ENCODE data around the gene SPATA31D1. TPM values are rescaled to one million over a fixed set of nuclear protein-coding genes. Genes with fewer than 3 reads are reported as not detected.

The SPATA31D1 gene
- total RNA-seq, 1 experiment from 2014 or later = not detected

DNA sequence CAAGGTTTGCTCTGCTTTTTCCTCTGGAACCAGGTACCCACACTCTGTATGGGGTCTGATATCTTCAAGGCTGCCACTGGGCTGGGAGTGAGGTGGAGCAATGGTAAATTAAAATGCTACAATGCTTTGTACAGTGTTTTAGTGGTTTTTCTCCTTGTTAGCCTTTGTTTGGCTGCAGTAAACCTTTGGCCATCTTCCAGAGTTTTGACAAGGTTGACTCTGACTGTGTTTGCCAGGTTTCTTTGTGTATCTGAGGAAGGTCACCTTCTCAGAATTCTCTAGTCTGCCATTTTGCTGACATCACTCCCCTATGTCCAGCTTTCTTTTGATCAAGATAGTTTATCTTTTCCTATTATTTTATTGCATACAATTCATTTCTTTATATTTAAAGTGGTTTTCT lies 11.2 kb downstream of the SPATA31D1 start:
- ChIA-PET POLR2A (ENCODE audit: low non-redundant PET) (no interaction called here), CTCF (no interaction called here)
- intact Hi-C loops (cut with micrococcal nuclease; ENCODE audit: unreplicated experiment) = no loop called here
- H3K9me3 ChIP-seq (ENCODE audit: low read depth, low read length, poor library complexity, severe bottlenecking) = no peaks in the 10 kb centered on the region
- DNase-seq (ENCODE audit: low spot score) = no peak
- no peak overlapping the region for H3K4me3 ChIP-seq (ENCODE audit: low read depth, low read length, poor library complexity, severe bottlenecking)
- no peaks in the 10 kb centered on the region for H3K36me3 ChIP-seq (ENCODE audit: insufficient read depth, low read length, poor library complexity, severe bottlenecking)
- H3K4me1 ChIP-seq (ENCODE audit: insufficient read depth, low read length, poor library complexity, severe bottlenecking) = no peaks in the 10 kb centered on the region
- H3K27me3 ChIP-seq (replicated peaks; ENCODE audit: insufficient read depth, low read depth, low read length, poor library complexity) = no peaks in the 10 kb centered on the region
- no peak for TF ChIP-seq EZH2 (IDR thresholded peaks at IDR 0.05; ENCODE audit: borderline replicate concordance, low read depth, low read length, poor library complexity, severe bottlenecking)
- BruUV-seq (replicated peaks) = no TSS peak
- no peak overlapping the region for H3K27ac ChIP-seq (ENCODE audit: low read depth, low read length, poor library complexity, severe bottlenecking)

DNA sequence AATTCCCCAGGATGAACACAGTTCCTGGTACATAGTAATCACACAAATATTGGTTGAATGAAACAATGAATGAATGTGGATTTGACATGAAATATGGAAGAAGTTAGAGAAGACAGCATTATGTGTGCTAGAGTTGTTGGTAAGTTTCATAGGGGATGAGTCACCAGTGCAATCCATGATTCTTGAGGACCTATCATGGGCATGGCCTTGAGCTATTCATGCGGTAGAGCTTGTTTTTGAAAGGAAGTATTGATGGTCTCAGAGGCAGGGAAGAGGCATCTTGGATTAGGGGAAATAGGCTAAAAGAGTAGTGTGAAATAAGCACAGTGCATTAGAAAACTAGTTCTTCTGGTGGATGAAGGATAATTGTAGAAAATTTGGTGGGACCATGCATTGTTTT lies 22.1 kb downstream of the SPATA31D1 start:
- POLR2A ChIA-PET (ENCODE audit: low non-redundant PET) = no interaction called here
- Histone ChIP-seq H3K27me3 (replicated peaks; ENCODE audit: insufficient read depth, low read depth, low read length, poor library complexity) (no peaks in the 10 kb centered on the region), H3K9me3 (ENCODE audit: low read depth, low read length, poor library complexity, severe bottlenecking) (no peaks in the 10 kb centered on the region), H3K4me3 (ENCODE audit: low read depth, low read length, poor library complexity, severe bottlenecking) (no peak overlapping the region), H3K4me1 (ENCODE audit: insufficient read depth, low read length, poor library complexity, severe bottlenecking) (no peaks in the 10 kb centered on the region), H3K27ac (ENCODE audit: low read depth, low read length, poor library complexity, severe bottlenecking) (no peak overlapping the region), H3K36me3 (ENCODE audit: insufficient read depth, low read length, poor library complexity, severe bottlenecking) (no peaks in the 10 kb centered on the region)
- DNase-seq (ENCODE audit: low spot score) = no peak
- no TSS peak for BruUV-seq (replicated peaks)
- CTCF ChIA-PET = no interaction called here
- intact Hi-C loops (cut with micrococcal nuclease; ENCODE audit: unreplicated experiment) = no loop called here
- TF ChIP-seq, protein P1, sequence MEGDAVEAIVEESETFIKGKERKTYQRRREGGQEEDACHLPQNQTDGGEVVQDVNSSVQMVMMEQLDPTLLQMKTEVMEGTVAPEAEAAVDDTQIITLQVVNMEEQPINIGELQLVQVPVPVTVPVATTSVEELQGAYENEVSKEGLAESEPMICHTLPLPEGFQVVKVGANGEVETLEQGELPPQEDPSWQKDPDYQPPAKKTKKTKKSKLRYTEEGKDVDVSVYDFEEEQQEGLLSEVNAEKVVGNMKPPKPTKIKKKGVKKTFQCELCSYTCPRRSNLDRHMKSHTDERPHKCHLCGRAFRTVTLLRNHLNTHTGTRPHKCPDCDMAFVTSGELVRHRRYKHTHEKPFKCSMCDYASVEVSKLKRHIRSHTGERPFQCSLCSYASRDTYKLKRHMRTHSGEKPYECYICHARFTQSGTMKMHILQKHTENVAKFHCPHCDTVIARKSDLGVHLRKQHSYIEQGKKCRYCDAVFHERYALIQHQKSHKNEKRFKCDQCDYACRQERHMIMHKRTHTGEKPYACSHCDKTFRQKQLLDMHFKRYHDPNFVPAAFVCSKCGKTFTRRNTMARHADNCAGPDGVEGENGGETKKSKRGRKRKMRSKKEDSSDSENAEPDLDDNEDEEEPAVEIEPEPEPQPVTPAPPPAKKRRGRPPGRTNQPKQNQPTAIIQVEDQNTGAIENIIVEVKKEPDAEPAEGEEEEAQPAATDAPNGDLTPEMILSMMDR (conservative IDR thresholded peaks at IDR 0.05; ENCODE audit: low read depth, low read length) = no peak
- no peak for TF ChIP-seq EZH2 (IDR thresholded peaks at IDR 0.05; ENCODE audit: borderline replicate concordance, low read depth, low read length, poor library complexity, severe bottlenecking)

DNA sequence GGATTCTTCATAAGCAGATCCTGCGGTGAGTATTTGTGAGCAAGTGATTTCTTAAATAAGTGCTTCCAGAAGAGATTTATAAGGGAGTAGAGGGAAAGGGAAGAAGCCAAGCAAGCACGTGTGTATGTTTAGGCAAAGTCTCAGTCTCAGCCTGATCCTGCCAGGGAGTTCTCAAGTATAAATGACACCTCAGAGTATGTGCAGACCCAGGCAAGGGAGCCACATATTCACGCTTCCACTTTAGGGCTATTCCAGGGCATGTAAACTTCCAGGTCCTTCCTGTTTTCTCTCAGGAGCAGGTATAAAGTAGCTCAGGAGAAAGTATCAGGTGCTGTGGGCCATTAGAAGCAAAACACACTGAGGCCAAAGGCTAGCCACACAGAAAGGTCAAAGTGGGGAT lies 22.6 kb downstream of the SPATA31D1 start:
- Histone ChIP-seq H3K4me3 (ENCODE audit: low read depth, low read length, poor library complexity, severe bottlenecking) (no peak overlapping the region), H3K27me3 (replicated peaks; ENCODE audit: insufficient read depth, low read depth, low read length, poor library complexity) (no peaks in the 10 kb centered on the region), H3K27ac (ENCODE audit: low read depth, low read length, poor library complexity, severe bottlenecking) (no peak overlapping the region), H3K4me1 (ENCODE audit: insufficient read depth, low read length, poor library complexity, severe bottlenecking) (no peaks in the 10 kb centered on the region), H3K36me3 (ENCODE audit: insufficient read depth, low read length, poor library complexity, severe bottlenecking) (no peaks in the 10 kb centered on the region), H3K9me3 (ENCODE audit: low read depth, low read length, poor library complexity, severe bottlenecking) (no peaks in the 10 kb centered on the region)
- TF ChIP-seq, protein P1 (conservative IDR thresholded peaks at IDR 0.05; ENCODE audit: low read depth, low read length) = no peak
- TF ChIP-seq EZH2 (IDR thresholded peaks at IDR 0.05; ENCODE audit: borderline replicate concordance, low read depth, low read length, poor library complexity, severe bottlenecking) = no peak
- ChIA-PET CTCF (no interaction called here), POLR2A (ENCODE audit: low non-redundant PET) (no interaction called here)
- no peak for DNase-seq (ENCODE audit: low spot score)
- no TSS peak for BruUV-seq (replicated peaks)
- intact Hi-C loops (cut with micrococcal nuclease; ENCODE audit: unreplicated experiment) = no loop called here

DNA sequence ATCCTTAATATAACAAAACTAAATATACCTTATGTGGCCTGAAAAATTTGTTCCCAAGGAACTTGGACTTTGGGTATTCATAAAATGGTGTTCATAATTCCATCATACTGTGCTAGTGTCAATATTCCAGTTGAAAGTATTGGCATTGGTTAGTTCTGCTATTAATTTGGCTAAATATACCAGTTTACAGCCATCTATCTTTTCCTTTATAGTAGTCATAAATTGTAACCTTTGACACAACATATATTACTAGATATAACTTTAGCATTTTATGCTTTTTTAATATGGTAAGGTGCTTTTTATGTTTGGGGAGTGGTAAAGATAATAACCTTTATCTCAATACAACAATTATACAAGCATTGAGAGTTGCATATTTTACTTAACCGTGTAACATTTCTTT lies 23.7 kb downstream of the SPATA31D1 start:
- BruUV-seq (replicated peaks) = no TSS peak
- Histone ChIP-seq H3K9me3 (ENCODE audit: low read depth, low read length, poor library complexity, severe bottlenecking) (no peaks in the 10 kb centered on the region), H3K27ac (ENCODE audit: low read depth, low read length, poor library complexity, severe bottlenecking) (no peak overlapping the region), H3K27me3 (replicated peaks; ENCODE audit: insufficient read depth, low read depth, low read length, poor library complexity) (no peaks in the 10 kb centered on the region), H3K4me1 (ENCODE audit: insufficient read depth, low read length, poor library complexity, severe bottlenecking) (no peaks in the 10 kb centered on the region), H3K4me3 (ENCODE audit: low read depth, low read length, poor library complexity, severe bottlenecking) (no peak overlapping the region), H3K36me3 (ENCODE audit: insufficient read depth, low read length, poor library complexity, severe bottlenecking) (no peaks in the 10 kb centered on the region)
- TF ChIP-seq, protein P1 (conservative IDR thresholded peaks at IDR 0.05; ENCODE audit: low read depth, low read length) = no peak
- no peak for TF ChIP-seq EZH2 (IDR thresholded peaks at IDR 0.05; ENCODE audit: borderline replicate concordance, low read depth, low read length, poor library complexity, severe bottlenecking)
- ChIA-PET POLR2A (ENCODE audit: low non-redundant PET) (no interaction called here), CTCF (no interaction called here)
- intact Hi-C loops (cut with micrococcal nuclease; ENCODE audit: unreplicated experiment) = no loop called here
- no peak for DNase-seq (ENCODE audit: low spot score)

Data from A673 (cell line).